H1 (cell line): Measurements from ENCODE around the gene KCNQ1. TPM values are rescaled to one million over a fixed set of nuclear protein-coding genes. Genes with fewer than 3 reads are reported as not detected.

Experiments used
- CBX8 ChIP-seq: fragments of 300-800, 300-1000 bp; sonication (generic); IDR thresholded peaks from 2 replicates; pipeline ENCODE4 v1.7.1; 2016; ENCODE audit warnings: low read depth, low read length, borderline replicate concordance
- CHD2 ChIP-seq: IDR thresholded peaks from 2 replicates; pipeline ENCODE4 v1.6.1; 2012; ENCODE audit warnings: low read length, improper control_type of control experiment
- E2F6 ChIP-seq: IDR thresholded peaks from 2 replicates; pipeline ENCODE4 v1.6.1; 2012; ENCODE audit warnings: inconsistent platforms
- RFX5 ChIP-seq: IDR thresholded peaks from 2 replicates; pipeline ENCODE4 v1.6.1; 2011; ENCODE audit warnings: low read depth, low read length, improper control_type of control experiment, borderline replicate concordance
- polyA plus RNA-seq, 7 experiments: library from polyadenylated mRNA; depleted of rRNA in 3 of 7; stranded (reverse) in 5 of 7; unstranded in 2 of 7; fragments of >200 nt in 5 of 7; fragments of 200-250 nt in 2 of 7; gene quantifications; 1 replicate in 5 of 7; 2 replicates in 1 of 7; 4 replicates in 1 of 7; pipeline versions ENCODE4 v1.2.1 to v1.2.3, GENCODE V29; 2011 to 2013; ENCODE audit warnings: missing spikeins in 2 of 7, mixed read lengths in 2 of 7
- total RNA-seq: library from RNA; stranded (reverse); fragmentation: NEBNext Ultra II Directional; extraction: Animal tissue kit (Norgen Biotek cat#: 25700); gene quantifications from 2 replicates; pipeline ENCODE4 v1.2.1, GENCODE V29; 2021

The KCNQ1 gene
- total and polyA plus RNA-seq, 2 of the 8 experiments (the other 6 are each of a cell fraction or from before 2014, with no cell fraction given), result 1.9 to 2.0 TPM

GRCh38 chr11:2425506-2425905, 19.3 kb upstream of the KCNQ1 start (continued):
- no peak for TF ChIP-seq E2F6
- TF ChIP-seq CHD2, result no peak
- TF ChIP-seq CBX8, result no peak
- no peak for TF ChIP-seq RFX5
